Neural crest cell (in vitro differentiated cells): ENCODE results near the gene CECR2. TPM values are rescaled to one million over a fixed set of nuclear protein-coding genes. Genes with fewer than 3 reads are reported as not detected.

Source experiments
- DNase-seq: peaks from one replicate; pipeline ENCODE4 v3.0.0; 2021; ENCODE audit warnings: low read depth, mixed read lengths, low spot score
- H3K27ac Mint-ChIP-seq: one replicate; pipeline ENCODE4 v1.8.0; 2021; ENCODE audit warnings: mild to moderate bottlenecking, mixed read lengths; ENCODE audit not compliant: unreplicated experiment
- H3K27me3 Mint-ChIP-seq: 2 replicates; pipeline ENCODE4 v1.8.0; 2021; ENCODE audit warnings: low read depth, mild to moderate bottlenecking, mixed read lengths
- H3K36me3 Mint-ChIP-seq: 2 replicates; pipeline ENCODE4 v1.8.0; 2021; ENCODE audit warnings: low read depth, mild to moderate bottlenecking, mixed read lengths
- H3K4me1 Mint-ChIP-seq: 2 replicates; pipeline ENCODE4 v1.8.0; 2021; ENCODE audit warnings: mixed read lengths
- H3K4me3 Mint-ChIP-seq: one replicate; pipeline ENCODE4 v1.8.0; 2021; ENCODE audit warnings: mild to moderate bottlenecking, mixed read lengths
- H3K9me3 Mint-ChIP-seq: 2 replicates; pipeline ENCODE4 v1.8.0; 2021; ENCODE audit warnings: mixed read lengths
- total RNA-seq: library from RNA; stranded (reverse); gene quantifications from 2 replicates; pipeline ENCODE4 v1.2.1, GENCODE V29; 2021
- TF ChIP-seq, protein P1 (sequence below): fragments of 200-600 bp; sonication (generic); conservative IDR thresholded peaks from 2 replicates; pipeline ENCODE4 v1.5.0; 2021; ENCODE audit warnings: antibody characterized with exemption, mild to moderate bottlenecking

CECR2 gene
- total RNA-seq, 1 donor from 2014 or later: 32.8 TPM

DNA sequence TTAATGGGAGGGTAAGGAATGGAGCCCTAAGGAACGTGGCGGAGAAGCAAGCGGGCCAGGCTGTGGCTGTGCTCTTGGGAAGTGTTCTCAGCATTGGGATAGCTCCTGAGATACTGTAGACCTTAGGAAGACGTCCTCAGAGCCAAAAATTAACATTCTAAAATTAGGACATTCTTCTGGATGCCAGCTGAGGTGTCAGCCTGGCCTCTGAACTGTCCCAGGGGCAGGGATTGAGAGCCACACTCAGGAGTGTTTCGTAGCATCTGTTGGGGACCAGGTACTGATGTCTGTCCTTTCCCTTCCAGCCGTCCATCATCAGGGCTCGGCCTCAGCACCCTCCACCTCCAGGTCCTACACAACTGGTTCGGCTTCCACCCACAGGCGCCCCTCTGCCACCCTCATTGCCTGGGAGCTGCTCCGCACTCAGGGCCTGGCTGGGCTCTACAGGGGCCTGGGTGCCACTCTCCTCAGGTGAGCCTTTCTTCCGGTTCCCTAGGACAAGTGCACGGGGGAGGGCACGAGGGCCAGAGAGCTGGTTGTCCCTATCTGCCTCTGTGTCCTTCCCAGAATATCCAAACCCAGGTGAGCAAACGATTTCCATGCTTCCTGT is 217.7 kb downstream of the CECR2 start:
- H3K4me3 Mint-ChIP-seq: no peak overlapping the region
- no peaks in the 10 kb centered on the region for H3K9me3 Mint-ChIP-seq
- peaks cover 5% of the 10 kb centered on the region for H3K36me3 Mint-ChIP-seq
- TF ChIP-seq, protein P1, sequence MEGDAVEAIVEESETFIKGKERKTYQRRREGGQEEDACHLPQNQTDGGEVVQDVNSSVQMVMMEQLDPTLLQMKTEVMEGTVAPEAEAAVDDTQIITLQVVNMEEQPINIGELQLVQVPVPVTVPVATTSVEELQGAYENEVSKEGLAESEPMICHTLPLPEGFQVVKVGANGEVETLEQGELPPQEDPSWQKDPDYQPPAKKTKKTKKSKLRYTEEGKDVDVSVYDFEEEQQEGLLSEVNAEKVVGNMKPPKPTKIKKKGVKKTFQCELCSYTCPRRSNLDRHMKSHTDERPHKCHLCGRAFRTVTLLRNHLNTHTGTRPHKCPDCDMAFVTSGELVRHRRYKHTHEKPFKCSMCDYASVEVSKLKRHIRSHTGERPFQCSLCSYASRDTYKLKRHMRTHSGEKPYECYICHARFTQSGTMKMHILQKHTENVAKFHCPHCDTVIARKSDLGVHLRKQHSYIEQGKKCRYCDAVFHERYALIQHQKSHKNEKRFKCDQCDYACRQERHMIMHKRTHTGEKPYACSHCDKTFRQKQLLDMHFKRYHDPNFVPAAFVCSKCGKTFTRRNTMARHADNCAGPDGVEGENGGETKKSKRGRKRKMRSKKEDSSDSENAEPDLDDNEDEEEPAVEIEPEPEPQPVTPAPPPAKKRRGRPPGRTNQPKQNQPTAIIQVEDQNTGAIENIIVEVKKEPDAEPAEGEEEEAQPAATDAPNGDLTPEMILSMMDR: no peak
- no peaks in the 10 kb centered on the region for H3K4me1 Mint-ChIP-seq
- H3K27me3 Mint-ChIP-seq: no peaks in the 10 kb centered on the region
- no peak overlapping the region for H3K27ac Mint-ChIP-seq
- no peak for DNase-seq

DNA sequence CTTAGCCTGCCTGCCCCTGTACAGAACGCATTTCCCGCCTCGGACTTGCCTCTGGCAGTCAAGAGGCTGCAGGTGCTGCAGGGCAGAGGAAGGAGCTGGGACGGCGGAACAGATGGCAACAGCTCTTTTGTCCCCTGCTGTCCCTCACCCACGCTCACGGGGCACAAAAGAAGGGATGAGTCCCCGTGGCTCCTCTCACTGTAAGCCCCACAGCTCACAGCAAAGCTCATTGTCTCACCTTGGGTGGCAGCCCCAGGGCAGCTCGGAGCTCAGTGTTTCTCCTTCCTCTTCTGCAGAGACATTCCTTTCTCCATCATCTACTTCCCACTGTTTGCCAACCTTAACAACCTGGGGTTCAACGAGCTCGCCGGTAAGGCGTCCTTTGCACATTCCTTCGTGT is 218.4 kb downstream of the CECR2 start:
- Mint-ChIP-seq H3K36me3 (peaks cover 5% of the 10 kb centered on the region), H3K9me3 (no peaks in the 10 kb centered on the region), H3K4me3 (no peak overlapping the region), H3K27me3 (no peaks in the 10 kb centered on the region), H3K4me1 (no peaks in the 10 kb centered on the region), H3K27ac (peak overlapping the region; percentile 38)
- TF ChIP-seq, protein P1: no peak
- DNase-seq: no peak

DNA sequence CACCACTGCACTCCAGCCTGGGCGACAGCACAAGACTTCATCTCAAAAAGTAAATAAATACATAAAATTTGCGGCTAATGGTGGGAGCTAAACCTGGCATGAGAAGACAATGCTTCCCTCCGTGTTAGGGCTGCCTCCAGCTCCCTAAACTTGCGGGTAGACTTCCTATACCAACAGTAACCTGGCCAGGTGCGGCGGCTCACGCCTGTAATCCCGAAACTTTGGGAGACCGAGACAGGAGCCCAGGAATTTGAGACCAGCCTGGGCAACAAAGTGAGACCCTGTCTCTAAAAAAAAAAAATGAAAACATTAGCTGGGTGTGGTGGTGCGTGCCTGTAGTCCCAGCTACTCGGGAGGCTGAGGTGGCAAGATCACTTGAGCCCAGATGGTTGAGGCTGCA is 219.3 kb downstream of the CECR2 start:
- no peaks in the 10 kb centered on the region for H3K4me1 Mint-ChIP-seq
- no peak for DNase-seq
- TF ChIP-seq, protein P1: no peak
- H3K36me3 Mint-ChIP-seq: peaks cover 5% of the 10 kb centered on the region
- no peak overlapping the region for H3K27ac Mint-ChIP-seq
- H3K27me3 Mint-ChIP-seq: no peaks in the 10 kb centered on the region
- no peak overlapping the region for H3K4me3 Mint-ChIP-seq
- H3K9me3 Mint-ChIP-seq: no peaks in the 10 kb centered on the region

DNA sequence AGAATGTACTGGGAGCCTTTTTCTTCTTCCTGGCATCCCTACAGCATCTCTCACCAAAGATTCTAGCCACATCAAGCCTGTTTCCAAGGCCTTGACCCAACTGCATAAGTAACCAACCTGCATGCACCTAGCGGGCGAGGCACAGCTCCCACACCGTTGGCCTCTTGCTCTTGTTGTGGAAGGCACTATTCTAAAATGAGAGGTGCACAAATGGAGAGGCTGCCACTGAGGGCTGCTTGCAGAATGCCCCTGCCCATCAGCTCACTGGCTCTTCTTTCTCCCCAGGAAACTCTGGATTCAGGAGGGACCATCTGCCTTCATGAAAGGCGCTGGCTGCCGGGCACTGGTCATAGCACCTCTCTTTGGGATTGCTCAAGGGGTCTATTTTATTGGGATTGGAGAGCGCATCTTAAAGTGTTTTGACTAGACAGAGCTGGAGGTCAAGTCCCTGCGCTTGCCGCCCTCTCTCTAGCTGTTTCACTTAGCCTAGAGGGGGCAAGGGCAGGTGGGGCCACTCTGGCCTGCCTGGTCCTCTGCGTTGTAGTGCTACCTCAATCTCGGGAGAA is 220.6 kb downstream of the CECR2 start:
- Mint-ChIP-seq H3K27me3 (no peaks in the 10 kb centered on the region), H3K36me3 (peaks cover 9% of the 10 kb centered on the region), H3K4me3 (no peak overlapping the region), H3K4me1 (no peaks in the 10 kb centered on the region), H3K9me3 (no peaks in the 10 kb centered on the region), H3K27ac (peak overlapping the region; percentile 67)
- no peak for DNase-seq
- TF ChIP-seq, protein P1: no peak

DNA sequence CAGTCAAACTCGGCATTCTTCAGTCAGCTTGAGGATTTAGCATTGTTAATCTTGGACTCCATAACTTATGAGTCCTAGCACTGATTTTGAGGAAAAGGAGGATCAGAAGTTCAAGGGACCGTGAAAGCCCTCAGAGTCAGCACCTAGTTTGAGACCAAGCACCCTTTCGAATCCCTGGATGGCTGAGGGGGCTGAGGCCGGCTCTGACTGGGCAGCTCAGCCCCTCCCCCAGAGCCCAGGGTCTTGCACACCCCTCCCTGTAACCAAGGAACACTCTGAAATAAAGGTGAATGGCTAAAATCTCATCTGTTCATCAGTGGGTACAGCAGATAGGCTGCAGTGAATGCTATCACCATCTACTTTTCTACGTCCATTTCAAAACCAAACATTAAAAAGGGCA is 221.3 kb downstream of the CECR2 start:
- no peaks in the 10 kb centered on the region for H3K27me3 Mint-ChIP-seq
- H3K4me1 Mint-ChIP-seq: no peaks in the 10 kb centered on the region
- TF ChIP-seq, protein P1: no peak
- no peak overlapping the region for H3K27ac Mint-ChIP-seq
- H3K9me3 Mint-ChIP-seq: no peaks in the 10 kb centered on the region
- no peak overlapping the region for H3K4me3 Mint-ChIP-seq
- DNase-seq: no peak
- H3K36me3 Mint-ChIP-seq: peaks cover 9% of the 10 kb centered on the region
